Measurements from ENCODE around the gene BROX.

DNA sequence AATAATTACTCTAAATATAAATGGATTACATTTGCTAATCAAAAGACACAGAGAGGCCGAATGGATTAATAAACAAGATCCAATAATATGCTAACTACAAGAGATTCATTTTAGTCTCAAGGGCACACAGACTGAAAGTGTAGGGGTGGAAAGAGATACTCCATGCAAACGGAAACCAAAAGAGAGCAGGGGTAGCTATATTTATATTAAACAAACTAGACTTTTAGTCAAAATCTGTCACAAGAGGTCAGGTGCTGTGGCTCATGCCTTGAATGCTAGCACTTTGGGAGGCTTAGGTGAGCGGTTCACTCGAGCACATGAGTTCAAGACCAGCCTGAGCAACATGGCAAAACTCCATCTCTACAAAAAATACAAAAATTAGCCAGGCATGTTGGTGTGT is 68.9 kb downstream of the BROX start:
- no peak for TF ChIP-seq EZH2 (IDR thresholded peaks at IDR 0.05; ENCODE audit: borderline replicate concordance, low read depth, low read length, severe bottlenecking)
- TF ChIP-seq, protein P1, sequence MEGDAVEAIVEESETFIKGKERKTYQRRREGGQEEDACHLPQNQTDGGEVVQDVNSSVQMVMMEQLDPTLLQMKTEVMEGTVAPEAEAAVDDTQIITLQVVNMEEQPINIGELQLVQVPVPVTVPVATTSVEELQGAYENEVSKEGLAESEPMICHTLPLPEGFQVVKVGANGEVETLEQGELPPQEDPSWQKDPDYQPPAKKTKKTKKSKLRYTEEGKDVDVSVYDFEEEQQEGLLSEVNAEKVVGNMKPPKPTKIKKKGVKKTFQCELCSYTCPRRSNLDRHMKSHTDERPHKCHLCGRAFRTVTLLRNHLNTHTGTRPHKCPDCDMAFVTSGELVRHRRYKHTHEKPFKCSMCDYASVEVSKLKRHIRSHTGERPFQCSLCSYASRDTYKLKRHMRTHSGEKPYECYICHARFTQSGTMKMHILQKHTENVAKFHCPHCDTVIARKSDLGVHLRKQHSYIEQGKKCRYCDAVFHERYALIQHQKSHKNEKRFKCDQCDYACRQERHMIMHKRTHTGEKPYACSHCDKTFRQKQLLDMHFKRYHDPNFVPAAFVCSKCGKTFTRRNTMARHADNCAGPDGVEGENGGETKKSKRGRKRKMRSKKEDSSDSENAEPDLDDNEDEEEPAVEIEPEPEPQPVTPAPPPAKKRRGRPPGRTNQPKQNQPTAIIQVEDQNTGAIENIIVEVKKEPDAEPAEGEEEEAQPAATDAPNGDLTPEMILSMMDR (IDR thresholded peaks at IDR 0.05; ENCODE audit: borderline replicate concordance, extremely low read depth, low read length, poor library complexity, severe bottlenecking): no peak

Data from DND-41 (cell line).